ENCODE measurements around the gene SYNM.

The SYNM gene

GRCh38 chr15:99132634-99133287 is 27.9 kb downstream of the SYNM start:
- no peak for DNase-seq (ENCODE audit: low read depth, low spot score)
- no peak overlapping the region for H3K27ac ChIP-seq

- no peak for DNase-seq (ENCODE audit: low read depth, low spot score)
Observed at GRCh38 chr15:99134317-99134821, 29.5 kb downstream of the SYNM start.

GRCh38 chr15:99135194-99135593 is 30.3 kb downstream of the SYNM start:
- H3K27ac ChIP-seq, result no peak overlapping the region
- no peak for DNase-seq (ENCODE audit: low read depth, low spot score)

More at GRCh38 chr15:99134317-99134821, 29.5 kb downstream of the SYNM start:
- H3K27ac ChIP-seq, result no peak overlapping the region

- DNase-seq (ENCODE audit: low read depth, low spot score), result no peak
Observed at GRCh38 chr15:99137111-99137546, 32.2 kb downstream of the SYNM start.

GRCh38 chr15:99137877-99138276 is 33.0 kb downstream of the SYNM start:
- no peak for DNase-seq (ENCODE audit: low read depth, low spot score)
- H3K27ac ChIP-seq, result no peak overlapping the region

More at GRCh38 chr15:99137111-99137546, 32.2 kb downstream of the SYNM start:
- no peak overlapping the region for H3K27ac ChIP-seq

GRCh38 chr15:99138491-99138982 is 33.7 kb downstream of the SYNM start:
- DNase-seq (ENCODE audit: low read depth, low spot score), result no peak
- no peak overlapping the region for H3K27ac ChIP-seq

GRCh38 chr15:99139276-99139675 is 34.4 kb downstream of the SYNM start:
- H3K27ac ChIP-seq, result no peak overlapping the region
- no peak for DNase-seq (ENCODE audit: low read depth, low spot score)

GRCh38 chr15:99140590-99140989 is 35.7 kb downstream of the SYNM start:
- no peak overlapping the region for H3K27ac ChIP-seq
- no peak for DNase-seq (ENCODE audit: low read depth, low spot score)

GRCh38 chr15:99141943-99142342 is 37.1 kb downstream of the SYNM start:
- no peak for DNase-seq (ENCODE audit: low read depth, low spot score)
- H3K27ac ChIP-seq, result no peak overlapping the region

- no peak for DNase-seq (ENCODE audit: low read depth, low spot score)
- H3K27ac ChIP-seq, result no peak overlapping the region
Observed at GRCh38 chr15:99142562-99142961, 37.7 kb downstream of the SYNM start.

GRCh38 chr15:99143242-99143641 is 38.4 kb downstream of the SYNM start:
- no peak overlapping the region for H3K27ac ChIP-seq
- DNase-seq (ENCODE audit: low read depth, low spot score), result no peak

GRCh38 chr15:99143655-99144610 is 39.1 kb downstream of the SYNM start:
- no peak for DNase-seq (ENCODE audit: low read depth, low spot score)

GRCh38 chr15:99145005-99145404 is 40.1 kb downstream of the SYNM start:
- DNase-seq (ENCODE audit: low read depth, low spot score), result no peak
- no peak overlapping the region for H3K27ac ChIP-seq

More at GRCh38 chr15:99143655-99144610, 39.1 kb downstream of the SYNM start:
- no peak overlapping the region for H3K27ac ChIP-seq

- H3K27ac ChIP-seq, result no peak overlapping the region
- DNase-seq (ENCODE audit: low read depth, low spot score), result no peak
Observed at GRCh38 chr15:99145778-99146177, 40.9 kb downstream of the SYNM start.

GRCh38 chr15:99146661-99147060 is 41.8 kb downstream of the SYNM start:
- DNase-seq (ENCODE audit: low read depth, low spot score), result no peak
- H3K27ac ChIP-seq, result no peak overlapping the region

GRCh38 chr15:99148851-99149276 is 44.0 kb downstream of the SYNM start:
- no peak for DNase-seq (ENCODE audit: low read depth, low spot score)
- H3K27ac ChIP-seq, result no peak overlapping the region

- DNase-seq (ENCODE audit: low read depth, low spot score), result no peak
- no peak overlapping the region for H3K27ac ChIP-seq
Observed at GRCh38 chr15:99149366-99149765, 44.5 kb downstream of the SYNM start.

GRCh38 chr15:99151156-99151555 is 46.3 kb downstream of the SYNM start:
- no peak for DNase-seq (ENCODE audit: low read depth, low spot score)
- H3K27ac ChIP-seq, result no peak overlapping the region

GRCh38 chr15:99153026-99153535 is 48.2 kb downstream of the SYNM start:
- H3K27ac ChIP-seq, result no peak overlapping the region
- no peak for DNase-seq (ENCODE audit: low read depth, low spot score)

GRCh38 chr15:99154271-99154670 is 49.4 kb downstream of the SYNM start:
- DNase-seq (ENCODE audit: low read depth, low spot score), result no peak
- no peak overlapping the region for H3K27ac ChIP-seq

All from epithelial cell of prostate (primary cell).